ENCODE data around the gene KCNJ13.

KCNJ13 gene

GRCh38 chr2:232776435-232776834 lies at the start of gene KCNJ13:
TSS of gene KCNJ13 (minus strand) at chr2:232776565. CDS start at chr2:232771362, 5,203 bp downstream.
- FAIRE-seq, result peak; percentile 15

- FAIRE-seq, result no peak
Measured at GRCh38 chr2:232817756-232818155, 41.4 kb upstream of the KCNJ13 start.

- FAIRE-seq, result no peak
Measured at GRCh38 chr2:232816657-232817056, 40.3 kb upstream of the KCNJ13 start.

- FAIRE-seq, result no peak
Measured at GRCh38 chr2:232815569-232815968, 39.2 kb upstream of the KCNJ13 start.

DNA sequence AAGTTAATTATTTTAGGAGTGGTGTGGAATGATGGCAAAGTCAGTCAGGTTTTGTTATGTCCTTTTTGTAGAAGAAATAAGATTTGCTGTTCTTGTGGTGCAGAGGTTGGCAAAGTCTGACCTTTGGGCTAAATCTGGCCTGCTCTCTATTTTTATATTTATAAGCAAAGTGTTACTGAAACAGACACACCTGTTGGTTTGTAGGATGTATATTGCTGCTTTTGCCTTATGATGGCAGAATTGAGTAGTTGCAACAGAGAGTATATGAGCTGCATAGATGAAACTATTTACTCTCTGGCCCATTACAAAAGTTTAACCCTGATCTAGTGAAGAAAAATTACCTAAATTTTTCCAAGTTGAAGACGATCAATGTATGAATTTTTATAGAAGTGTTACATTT lies 34.1 kb upstream of the KCNJ13 start:
- no peak for FAIRE-seq

DNA sequence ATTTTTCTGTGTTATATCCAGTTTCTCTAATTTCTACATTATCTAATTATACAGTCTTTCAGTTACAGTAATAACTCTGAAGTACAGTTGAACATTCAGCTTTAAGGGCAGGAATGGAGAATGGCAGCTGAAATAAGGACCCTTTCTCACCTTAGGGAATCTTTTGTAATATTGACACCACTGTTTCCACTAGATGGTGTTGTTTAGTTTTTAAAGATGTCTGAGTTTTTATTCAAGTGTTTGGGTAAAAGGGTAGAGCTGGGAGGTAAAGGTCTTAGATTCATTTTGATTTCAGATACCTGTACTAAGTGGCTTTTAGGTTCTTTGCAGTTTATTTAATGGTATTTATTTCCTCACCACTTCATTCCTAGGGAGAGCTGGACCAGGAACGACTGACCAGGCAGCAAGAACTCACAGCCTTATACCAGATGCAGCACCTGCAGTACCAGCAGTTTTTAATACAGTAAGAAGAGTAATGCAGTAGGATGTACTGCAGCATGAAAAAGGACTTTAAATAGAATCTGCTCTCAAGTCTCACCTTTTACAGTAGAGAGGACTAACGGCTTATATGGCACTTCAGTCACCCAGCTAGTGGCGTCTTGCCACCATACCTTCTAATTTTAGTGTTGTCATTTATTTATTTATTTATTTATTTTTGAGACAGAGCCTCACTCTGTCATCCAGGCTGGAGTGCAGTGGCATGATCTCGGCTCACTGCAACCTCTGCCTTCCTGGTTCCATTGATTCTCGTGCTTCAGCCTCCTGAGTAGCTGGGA lies 33.2 kb upstream of the KCNJ13 start:
- FAIRE-seq, result no peak

- no peak for FAIRE-seq
Measured at GRCh38 chr2:232802091-232802490, 25.7 kb upstream of the KCNJ13 start.

- FAIRE-seq, result no peak
Measured at GRCh38 chr2:232800166-232800565, 23.8 kb upstream of the KCNJ13 start.

GRCh38 chr2:232798187-232798586 lies 21.8 kb upstream of the KCNJ13 start:
- FAIRE-seq, result no peak

- FAIRE-seq, result no peak
Measured at GRCh38 chr2:232795920-232796319, 19.6 kb upstream of the KCNJ13 start.

DNA sequence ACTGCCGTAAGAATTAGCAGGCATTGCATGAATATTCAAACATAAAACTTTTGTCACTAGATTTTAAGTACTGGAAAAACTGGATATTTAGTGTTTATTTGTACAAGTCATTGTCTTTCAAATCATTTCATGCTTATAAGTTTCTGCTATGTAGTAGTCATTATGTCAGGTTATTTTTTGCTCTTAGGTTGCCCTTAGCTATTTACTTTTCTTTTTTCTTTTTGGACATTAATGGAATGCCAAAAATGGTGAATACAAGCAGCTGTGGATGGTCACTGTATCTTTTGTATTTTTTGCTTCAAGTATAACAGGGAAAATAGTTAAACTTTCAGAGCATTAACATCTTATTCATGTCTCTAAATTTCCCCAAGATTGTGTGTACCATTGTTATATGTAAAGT lies 18.6 kb upstream of the KCNJ13 start:
- no peak for FAIRE-seq

DNA sequence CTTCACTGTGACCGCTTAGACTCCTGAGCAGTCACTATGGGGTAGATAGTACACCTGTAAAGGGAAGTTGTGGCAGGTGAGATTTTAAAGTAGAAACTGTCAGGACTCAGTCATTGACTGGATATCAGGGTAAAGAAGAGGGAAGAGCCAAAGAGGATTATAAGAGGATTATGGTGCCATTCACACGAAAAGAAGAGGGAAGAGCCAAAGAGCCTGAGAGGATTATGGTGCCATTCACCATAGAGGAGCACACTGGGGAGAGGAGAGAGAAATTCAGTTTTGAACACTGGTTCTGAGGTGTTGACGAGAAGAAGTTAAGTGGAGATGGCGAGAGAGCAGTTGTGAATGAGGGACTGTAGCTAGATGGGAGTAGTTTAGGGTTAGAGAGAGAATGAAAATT lies 16.9 kb upstream of the KCNJ13 start:
- FAIRE-seq, result no peak

- FAIRE-seq, result no peak
Measured at GRCh38 chr2:232791518-232791917, 15.2 kb upstream of the KCNJ13 start.

DNA sequence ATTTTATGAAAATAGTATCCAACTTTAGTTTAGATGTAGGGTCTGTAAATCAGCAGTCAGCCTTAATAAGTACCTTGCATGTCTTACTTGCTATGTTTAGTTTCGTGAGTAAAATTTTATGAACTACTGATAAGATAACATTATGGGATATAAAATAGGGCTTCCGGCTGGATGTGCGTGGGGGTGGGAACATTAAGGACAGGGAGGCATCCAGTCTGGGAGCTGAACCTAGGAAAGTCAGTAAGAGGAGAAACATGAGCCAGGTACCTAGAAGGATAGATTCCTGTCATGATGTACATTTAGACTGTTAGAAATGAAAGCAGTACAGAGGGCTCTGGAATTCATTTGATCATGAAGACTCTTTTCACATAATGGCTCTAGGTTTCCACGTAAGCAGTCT lies 12.7 kb upstream of the KCNJ13 start:
- FAIRE-seq, result no peak

DNA sequence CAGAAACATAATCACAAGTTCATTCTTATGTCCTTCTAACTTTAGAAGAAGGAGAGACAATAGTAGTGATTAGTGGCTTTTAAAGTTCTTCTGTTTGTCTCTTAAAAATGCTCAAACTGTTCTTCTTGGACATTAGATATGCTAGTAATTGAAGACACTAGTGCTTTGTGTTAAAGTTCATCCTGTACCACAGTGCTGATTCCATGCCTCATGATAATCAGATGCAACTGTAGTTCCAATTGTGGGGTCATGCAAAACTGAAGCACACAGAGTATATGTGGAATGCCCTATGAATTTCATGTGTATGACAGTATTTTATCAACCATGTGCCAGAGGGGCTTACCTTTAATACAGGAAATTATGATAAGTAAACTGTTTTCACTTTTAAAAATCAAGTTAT lies 11.4 kb upstream of the KCNJ13 start:
- no peak for FAIRE-seq

DNA sequence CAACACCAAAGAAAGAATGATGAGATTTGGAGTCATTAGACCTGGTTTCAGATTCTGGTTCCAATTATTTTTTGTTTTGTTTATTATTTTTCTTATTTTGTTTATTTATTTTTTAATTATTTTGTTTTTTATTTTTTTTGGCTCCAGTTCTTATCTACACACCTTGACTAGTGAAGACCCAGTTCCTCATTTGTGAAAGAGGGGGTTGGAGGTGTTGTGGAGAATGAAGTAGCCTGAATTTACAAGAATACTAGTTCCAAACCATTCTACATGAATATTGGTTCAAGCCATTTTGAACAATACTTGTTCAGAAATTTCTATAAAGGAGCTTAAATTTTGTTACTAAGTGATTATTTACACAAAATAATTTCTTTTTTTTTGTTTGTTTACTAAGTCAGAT lies 6.9 kb upstream of the KCNJ13 start:
- FAIRE-seq, result peak; percentile 61

DNA sequence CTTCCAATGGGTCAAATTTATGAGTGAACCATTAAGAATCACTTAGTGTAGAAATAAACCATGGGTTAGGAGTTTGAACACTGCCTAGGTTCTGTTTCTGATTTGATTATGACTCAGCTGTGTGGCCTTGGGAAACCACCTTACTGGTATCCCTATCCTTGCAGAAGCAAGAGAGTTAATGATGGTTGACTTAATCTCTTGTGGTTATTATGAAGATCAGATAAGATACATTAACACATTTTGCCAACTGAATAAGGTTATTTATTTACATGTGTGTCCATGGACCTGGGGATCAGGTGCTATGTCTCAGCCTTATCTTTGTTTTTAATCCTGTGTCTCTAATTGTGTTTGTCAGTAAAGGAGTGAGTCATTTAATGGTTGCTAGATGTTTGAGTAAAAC lies 5.4 kb upstream of the KCNJ13 start:
- no peak for FAIRE-seq

DNA sequence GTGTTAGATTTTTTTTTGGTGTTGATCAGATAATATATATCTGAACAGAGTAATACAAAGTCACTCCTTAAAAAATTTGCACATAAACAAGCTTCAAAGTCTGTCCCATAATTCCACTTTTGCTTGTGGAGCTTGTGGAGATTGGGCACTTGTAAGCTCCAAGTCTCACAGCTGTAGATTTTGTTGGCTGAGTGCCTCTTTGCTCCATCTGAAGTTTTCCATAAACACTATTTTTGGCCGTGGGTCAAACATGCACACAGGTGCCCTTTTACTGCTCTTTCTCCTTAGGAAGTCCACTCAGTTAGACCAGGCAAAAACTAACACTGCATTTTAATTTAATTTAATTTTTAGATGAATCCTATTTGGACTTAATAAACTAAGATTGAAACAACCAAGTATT lies 3.6 kb upstream of the KCNJ13 start:
- no peak for FAIRE-seq

- FAIRE-seq, result no peak
Measured at GRCh38 chr2:232779465-232779864, 3.1 kb upstream of the KCNJ13 start.

DNA sequence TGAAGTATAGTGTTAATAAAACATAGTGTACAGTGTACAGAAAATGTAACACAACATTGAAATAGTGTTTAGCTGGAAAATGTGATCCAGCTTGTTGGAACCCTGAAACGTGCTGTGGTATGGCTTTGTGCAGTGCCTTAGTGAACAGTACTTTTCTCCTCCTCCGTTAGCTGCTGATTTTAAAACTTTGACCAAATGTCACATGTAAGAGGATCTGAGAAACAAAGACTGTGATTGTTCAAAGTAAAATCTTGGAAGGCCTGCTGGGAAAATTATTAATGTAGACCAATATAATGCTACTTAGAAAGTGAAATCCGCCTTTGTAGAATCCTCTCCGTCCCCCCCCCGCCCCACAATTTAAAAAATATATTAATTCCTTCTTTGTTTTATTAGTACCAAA lies 911 bp upstream of the KCNJ13 start:
- no peak for FAIRE-seq

DNA sequence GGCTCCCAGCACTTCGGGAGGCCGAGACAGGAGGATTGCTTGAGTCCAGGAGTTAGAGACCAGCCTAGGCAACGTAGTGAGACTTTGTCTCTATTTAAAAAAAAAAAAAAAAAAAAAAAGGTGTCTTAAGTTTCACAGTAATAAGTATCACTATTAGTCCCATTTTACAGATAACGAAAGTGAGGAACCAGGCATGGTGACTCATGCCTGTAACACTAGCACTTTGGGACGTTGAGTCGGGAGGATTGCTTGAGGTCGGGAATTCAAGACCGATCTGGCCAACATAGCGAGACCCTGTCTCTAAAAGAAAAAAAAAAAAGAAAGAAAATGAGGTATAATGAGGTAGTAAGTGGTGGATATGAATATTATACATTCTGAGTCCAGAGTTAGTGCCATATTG lies 2.5 kb downstream of the KCNJ13 start:
- no peak for FAIRE-seq

GRCh38 chr2:232772531-232772930 lies 3.8 kb downstream of the KCNJ13 start:
- no peak for FAIRE-seq

- no peak for FAIRE-seq
Measured at GRCh38 chr2:232771870-232772269, 4.5 kb downstream of the KCNJ13 start.

DNA sequence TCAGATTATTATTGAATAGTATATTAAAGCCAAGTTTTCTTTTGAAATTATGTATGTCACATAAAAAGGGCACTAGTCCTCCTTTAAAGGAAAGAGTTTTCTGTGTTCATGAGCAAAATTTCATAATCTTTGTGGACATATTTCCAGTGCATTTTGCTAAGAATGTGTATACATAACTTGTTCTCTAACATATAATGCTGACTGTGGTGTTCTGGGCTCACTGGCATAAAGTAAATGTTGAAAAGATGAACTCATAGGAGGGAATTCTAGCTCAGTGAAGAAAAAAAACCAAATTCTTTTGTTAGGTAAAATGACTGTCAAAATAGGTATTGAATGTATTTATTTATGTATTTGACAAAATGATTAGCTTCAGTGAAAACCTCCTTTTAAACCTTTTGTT lies 6.2 kb downstream of the KCNJ13 start:
- FAIRE-seq, result no peak

GRCh38 chr2:232767866-232768265 lies 8.5 kb downstream of the KCNJ13 start:
- FAIRE-seq, result no peak

Measured in endometrium (tissue), 2 donors.